VCaP (cell line): ENCODE results near the gene MAGI1.

Experiments
- H3K27ac ChIP-seq: fragments of 450-650 bp; 2 replicates; pipeline ENCODE4 v1.5.1; 2017
- TF ChIP-seq, protein P1 (sequence below): fragments of 450-650 bp; conservative IDR thresholded peaks from 2 replicates; pipeline ENCODE4 v1.5.1; 2017; ENCODE audit warnings: mild to moderate bottlenecking, moderate library complexity

The MAGI1 gene

DNA sequence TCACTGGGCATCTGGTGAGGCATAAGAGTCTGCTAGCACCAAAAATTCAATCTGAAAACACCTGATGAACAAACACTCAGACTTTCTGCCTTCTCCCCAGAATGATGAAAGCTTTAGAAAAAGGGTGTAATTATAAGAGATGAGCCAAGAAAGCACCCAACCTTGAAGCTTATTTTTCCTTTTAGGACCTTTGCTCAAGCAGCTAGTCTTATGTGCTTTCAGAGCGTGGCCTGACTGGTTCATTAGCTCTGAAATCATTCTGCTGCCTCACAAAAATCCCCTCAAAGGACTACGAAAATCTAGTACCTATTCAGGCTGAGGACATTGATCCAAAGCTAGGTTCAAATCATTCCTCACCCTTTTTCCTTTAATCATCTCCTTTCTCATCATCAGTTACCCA is 662.3 kb downstream of the MAGI1 start:
- TF ChIP-seq, protein P1, sequence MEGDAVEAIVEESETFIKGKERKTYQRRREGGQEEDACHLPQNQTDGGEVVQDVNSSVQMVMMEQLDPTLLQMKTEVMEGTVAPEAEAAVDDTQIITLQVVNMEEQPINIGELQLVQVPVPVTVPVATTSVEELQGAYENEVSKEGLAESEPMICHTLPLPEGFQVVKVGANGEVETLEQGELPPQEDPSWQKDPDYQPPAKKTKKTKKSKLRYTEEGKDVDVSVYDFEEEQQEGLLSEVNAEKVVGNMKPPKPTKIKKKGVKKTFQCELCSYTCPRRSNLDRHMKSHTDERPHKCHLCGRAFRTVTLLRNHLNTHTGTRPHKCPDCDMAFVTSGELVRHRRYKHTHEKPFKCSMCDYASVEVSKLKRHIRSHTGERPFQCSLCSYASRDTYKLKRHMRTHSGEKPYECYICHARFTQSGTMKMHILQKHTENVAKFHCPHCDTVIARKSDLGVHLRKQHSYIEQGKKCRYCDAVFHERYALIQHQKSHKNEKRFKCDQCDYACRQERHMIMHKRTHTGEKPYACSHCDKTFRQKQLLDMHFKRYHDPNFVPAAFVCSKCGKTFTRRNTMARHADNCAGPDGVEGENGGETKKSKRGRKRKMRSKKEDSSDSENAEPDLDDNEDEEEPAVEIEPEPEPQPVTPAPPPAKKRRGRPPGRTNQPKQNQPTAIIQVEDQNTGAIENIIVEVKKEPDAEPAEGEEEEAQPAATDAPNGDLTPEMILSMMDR, result no peak

DNA sequence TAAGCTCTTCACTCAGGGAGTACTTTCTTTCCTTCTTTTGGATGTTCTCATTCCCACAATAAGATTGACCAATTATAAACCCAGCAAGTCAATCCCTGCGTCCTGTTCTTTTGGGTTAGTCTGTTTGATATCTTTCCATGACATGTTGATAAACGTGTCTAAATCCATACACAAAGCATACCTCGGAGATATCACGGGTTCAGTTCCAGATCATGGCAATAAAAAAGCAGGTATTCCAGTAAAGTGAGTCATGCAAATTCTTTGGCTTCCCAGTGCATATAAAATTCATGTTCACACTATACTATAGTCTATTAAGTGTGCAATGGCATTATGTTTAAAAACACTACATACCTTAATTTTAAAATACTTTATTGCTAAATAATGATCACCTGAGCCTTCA is 667.7 kb downstream of the MAGI1 start:
- TF ChIP-seq, protein P1, result no peak
- H3K27ac ChIP-seq, result no peak overlapping the region

More for the DNA sequence above, 662.3 kb downstream of the MAGI1 start:
- H3K27ac ChIP-seq, result no peak overlapping the region

DNA sequence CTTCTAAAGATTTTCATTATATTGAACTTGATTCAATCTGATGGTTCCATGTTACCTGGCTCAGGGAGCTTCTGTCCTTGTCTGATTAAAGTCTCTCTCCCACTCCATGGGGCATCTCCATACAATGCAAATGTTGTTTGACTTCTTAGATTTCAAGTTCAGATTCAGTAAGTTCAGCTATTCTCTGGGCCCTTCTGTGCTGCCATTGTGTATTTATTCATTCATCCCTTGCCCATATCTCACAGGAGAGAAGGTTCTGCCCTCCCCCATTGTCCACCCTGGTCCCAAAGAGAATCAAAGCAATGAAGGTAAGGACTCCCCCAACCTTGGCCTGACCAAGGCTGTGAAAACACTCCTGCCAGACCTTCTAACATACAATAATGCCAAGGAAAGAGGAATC is 669.9 kb downstream of the MAGI1 start:
- TF ChIP-seq, protein P1, result no peak
- no peak overlapping the region for H3K27ac ChIP-seq

DNA sequence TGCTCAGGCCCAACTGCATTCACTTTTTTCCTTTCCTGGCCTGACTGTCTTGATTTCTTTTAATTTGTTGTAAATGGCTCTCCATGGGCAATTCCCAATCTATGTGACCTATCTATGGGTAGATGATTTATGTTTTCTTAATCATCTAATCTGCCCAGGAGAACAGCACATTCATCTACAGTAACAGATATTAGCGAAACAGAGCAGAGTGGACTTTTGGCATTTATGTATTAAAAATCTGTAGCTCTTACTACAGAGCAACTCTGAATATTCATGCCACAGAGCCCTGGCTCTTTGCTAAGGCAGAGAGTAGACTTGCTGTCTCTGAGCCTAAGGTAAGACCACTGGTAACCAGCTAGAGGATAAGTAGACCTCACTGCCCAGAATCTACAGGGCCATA is 676.0 kb downstream of the MAGI1 start:
- TF ChIP-seq, protein P1, result no peak
- no peak overlapping the region for H3K27ac ChIP-seq

DNA sequence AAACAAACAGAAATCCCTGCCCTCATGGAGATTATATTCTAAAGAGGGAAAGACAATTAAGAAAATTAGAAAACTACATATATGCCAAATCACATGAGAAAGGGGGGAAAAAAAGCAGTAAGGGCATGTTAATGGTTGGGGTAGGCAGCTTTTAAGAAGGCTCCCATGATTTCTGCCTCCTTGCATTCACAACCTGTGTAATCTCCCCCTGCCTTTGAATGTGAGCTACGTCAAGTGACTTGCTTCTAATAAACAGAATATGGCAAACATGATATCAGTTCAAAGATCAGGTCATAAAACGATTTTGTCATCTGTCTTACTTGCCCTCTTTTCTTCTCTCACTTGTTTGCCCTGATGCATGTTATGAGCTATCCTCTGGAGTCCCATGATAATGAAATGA is 677.3 kb downstream of the MAGI1 start:
- TF ChIP-seq, protein P1, result no peak
- no peak overlapping the region for H3K27ac ChIP-seq

DNA sequence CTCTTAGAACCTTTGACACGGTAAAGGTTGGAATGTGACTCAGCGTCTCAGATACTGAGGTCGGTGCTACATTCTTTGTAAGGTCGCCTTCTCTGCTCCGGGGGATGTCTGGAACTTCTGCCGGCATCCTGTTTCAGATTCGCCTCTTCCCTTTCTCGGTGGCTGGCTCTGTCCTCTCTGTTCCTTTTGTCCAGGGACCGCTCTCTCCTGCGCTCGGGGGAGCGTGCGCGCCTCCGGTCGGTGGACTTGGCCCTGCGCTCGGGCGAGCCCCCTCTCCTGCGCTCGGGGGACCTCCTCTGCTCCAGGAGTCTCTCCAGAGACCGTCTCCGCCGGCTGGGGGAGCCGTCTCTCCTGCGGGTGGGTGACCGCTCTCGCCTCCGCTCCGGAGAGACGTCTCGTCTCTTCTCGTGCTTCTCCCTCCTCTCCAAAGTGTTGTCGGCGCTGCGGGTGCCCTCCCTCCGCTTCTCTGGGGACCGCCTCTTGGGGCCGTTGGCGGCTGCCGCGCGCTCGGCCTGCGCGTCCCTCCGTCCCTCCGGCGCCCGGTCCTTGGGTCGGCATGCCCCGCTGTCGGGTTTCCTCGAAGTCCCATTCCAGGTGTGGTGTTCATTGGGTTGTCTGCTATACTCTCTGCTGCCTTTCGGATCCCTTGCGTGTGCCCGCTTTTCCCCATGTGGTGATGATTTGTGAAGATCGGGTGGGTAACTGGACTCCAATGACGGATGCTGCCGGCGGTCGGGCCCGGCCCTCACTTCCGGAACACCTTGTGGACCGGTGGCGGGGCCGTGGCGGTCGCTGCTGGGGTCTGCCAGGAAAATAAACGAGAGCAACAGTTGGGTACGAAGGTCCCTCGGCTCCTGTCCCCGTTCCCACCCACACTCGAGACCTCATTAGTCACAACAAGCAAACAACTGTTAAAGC is 682.1 kb downstream of the MAGI1 start:
- TF ChIP-seq, protein P1, result no peak
- H3K27ac ChIP-seq, result no peak overlapping the region

DNA sequence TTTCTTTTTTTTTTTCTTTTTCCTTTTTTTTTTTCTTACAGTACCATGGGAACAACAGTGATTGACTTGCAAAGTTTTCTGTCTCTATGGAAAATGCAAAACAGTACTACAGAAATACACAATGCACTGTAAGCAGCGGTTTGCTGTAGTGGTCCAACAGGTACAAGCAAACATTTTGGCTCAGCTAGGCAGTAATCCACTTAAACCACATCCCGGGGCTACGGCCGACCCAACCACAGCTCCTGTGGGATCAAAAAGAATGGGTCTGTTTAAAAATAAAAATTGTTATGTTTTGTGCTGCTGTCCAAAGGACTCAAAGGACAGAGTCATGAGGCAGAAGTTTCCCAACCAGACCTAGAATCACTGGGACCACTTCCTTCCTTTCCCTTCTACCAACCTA is 683.8 kb downstream of the MAGI1 start:
- TF ChIP-seq, protein P1, result no peak
- no peak overlapping the region for H3K27ac ChIP-seq
